Suppressor macrophage treated with lipopolysaccharide for 1 hour (primary cell): Measurements from ENCODE around the gene ERBB4.
"Not testable (repeated sequence)": the region's sequence is repeated elsewhere in the genome, so short reads cannot be mapped to it uniquely, and the experiment has no call there.

Source experiments
- DNase-seq, 3 donors: peaks; one replicate each; pipeline ENCODE4 v3.0.0-alpha.2; 2020 to 2022

The ERBB4 gene

DNA sequence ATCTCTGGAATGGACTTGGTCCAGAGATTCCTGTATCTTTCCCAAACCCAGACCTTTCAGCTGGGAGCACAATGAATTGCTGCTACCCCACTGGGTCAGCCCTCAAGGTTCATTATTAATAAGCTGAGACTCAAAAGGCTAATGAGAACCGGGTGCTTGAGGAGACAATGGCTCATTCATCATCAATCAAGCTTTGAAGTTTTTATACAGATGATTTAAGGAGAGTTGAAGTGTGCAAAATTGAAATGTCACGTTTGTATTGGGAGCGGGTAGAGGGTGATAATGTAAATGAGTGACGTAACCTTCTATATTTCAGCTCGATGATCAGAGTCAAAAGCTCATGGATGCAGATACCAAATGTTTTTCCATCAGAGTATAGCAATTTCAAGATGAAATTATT, 744.9 kb downstream of the ERBB4 start:
- DNase-seq, result no peak

DNA sequence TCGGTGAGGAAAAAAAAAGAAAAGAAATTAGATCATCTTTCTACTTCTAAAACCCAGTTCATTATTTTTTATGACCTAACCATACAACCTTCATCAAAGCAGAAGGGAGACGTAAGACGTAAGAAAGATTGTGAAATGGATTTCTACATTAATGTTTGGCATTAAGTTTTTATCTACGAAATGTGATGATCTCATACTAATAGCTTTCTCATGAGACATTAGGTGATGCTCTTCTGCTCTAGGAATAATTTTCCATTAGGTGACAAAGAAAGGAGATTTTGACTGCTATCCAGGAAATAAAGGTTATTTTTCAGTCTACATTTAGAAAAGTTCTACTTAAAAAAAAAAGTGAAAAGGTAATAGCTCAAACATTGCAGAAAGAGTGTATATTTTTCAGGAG, 748.6 kb downstream of the ERBB4 start:
- no peak for DNase-seq

DNA sequence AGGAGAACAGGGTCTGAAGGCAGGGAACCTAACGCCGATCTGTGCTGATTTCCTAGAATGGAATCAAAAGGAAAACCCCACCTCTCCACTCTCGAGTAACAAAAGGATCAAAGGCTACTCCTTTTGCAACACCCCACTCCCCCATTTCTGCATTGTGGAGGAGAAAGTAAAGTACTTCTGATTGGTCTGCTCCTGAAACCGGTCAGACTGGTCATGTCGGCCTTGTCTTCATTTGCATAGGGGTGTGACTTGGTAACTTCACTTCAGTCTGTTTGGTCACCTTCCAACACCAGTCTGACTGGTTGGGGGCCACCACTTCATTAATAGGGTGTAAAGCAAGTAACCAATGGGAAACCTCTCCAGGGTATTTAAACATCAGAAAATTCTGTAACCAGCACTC, 771.9 kb downstream of the ERBB4 start:
- no peak for DNase-seq

DNA sequence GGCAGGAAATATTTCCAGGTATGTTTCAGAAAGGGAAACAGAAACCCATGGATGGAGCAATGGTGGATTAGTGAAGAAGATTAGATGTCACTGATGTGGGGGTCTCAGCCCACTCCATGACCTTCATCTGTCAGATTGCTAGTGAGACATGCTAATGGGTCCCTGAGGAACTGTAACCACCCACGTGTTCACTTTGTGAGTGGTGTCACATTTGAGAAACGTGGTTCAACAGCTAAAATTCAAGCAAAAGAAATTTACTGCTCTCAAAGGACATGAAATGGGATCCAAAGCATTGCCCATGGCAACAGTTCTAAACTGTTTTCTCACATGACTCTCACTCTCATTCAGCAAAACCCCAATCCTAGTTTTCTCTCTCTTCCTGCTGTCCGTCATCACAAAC, 776.1 kb downstream of the ERBB4 start:
- DNase-seq, result no peak

DNA sequence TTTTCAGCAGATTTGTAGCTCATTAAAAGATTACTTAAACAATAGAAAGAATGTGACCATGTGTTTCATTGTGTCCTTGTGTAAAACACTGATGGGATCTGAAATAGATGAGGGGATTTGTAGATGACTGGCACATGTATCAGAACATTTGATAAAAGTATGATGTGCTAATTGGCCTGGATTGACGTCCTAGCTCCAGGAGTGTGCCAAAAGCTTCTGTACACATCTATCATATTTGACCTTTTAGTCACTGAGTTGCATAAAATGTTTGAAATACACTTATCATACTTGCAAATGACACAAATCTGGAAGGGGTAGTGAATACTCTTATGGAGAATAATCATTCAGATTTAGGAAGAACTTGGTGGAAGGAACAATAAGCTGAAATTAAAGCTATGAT, 778.5 kb downstream of the ERBB4 start:
- no peak for DNase-seq

DNA sequence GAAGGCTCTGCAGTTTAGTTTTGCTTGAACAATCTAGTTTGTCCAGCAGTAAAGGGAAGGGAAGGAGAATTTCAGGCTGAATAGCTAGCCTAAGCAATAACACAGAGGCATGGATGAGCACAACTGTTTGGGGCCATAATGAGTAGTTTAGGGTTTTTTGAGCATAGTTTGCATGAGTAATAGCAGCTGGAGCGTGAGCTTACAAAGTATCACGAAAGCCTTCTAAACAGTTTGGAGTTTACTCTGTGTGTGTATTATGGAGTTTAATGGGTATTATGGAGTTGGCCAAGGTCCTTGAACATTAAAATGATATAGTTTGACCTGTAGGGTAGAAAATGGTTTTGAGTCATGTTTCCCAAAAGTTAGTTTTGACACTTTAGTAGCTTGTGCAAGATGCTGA, 782.3 kb downstream of the ERBB4 start:
- no peak for DNase-seq

DNA sequence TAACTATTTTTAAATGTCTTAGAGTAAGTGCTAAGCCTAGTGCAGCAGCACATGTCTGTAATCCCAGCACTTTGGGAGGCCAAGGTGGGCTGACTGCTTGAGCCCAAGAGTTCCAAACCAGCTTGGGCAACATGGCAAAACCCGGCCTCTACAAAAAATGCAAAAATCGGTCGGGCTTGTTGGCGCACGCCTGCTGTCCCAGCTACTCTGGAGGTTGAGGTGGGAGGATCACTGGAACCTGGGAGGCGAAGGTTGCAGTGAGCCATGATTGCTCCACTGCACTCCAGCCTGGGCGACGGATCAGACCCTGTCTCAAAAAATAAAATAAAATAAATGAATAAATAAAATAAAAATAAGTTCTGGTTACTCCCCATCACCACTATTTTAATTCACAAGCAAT, 783.4 kb downstream of the ERBB4 start:
- no peak for DNase-seq

DNA sequence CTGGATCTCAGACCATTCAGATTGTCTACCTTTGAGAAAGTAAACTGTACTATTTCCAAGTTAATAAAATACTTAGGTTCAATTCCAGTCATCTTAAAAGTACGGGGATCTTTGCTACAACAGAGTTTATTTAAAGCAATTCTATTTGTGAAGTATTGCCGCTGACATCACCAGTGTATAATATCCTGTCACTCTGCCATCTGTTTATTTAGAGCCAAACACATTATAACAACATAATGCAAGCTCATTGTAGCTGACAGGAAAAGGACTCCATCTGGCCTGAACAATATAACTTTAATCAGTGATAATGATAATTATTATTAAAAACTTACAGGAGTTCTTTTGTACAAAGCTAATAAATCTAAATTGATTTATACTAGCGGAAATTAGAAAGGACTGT, 786.8 kb downstream of the ERBB4 start:
- DNase-seq, result no peak

DNA sequence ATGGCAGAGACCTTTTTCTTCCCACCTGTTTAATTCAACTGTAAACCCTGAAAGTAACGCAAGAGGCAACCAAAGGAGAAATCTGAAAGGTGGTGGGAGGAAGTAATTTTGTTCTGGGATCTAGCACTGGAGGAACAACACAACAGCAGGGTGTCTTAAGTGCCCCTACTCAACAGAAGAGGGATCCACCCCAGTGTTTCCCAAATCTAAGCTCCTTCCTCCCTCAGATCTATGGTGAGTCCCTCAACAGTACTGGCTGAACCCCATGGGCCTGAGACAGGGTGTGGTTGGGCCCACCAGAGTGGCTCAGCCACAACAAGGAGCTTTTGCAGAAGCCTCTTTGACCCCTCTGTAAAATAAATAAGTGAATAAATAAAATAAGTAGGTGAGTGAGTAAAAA, 790.3 kb downstream of the ERBB4 start:
- no peak for DNase-seq

DNA sequence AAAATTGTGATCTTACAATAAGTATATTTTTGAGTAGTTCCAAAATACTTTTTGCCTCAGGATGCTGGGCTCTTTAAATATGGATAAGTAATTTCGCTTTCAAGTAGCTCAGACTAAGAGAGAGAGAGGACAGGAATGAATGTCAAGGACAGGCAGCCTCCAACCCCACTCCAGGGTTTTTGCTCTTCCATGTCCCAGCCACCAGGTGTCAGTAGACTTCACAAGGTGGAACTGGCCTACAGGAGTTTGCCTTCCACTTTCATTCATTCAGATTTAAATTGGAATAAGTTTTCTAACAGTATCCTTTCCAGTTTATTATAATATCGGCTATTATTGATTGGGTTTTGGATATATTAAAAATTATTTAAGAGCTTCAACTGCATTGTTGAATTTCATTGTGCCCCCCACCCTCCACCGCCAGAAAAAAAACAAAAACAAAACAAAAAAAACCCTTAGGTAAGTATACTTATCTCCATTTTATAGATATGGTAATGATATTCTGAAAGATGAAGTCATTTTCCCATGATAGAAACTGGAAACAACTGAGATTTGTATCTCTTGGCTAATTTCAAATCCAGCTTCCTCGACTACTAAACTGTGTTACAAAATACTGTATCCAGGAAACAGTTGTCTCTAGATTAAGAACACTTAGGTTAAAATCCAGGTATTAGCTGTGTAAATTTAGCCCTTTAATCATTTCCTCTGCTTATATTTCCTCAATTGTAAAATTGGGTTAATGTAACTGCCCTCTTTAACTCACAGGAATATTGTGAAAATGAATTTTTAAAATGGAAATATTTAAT, 793.1 kb downstream of the ERBB4 start:
- DNase-seq, result peak; percentile 60 to 63 (median 62)

DNA sequence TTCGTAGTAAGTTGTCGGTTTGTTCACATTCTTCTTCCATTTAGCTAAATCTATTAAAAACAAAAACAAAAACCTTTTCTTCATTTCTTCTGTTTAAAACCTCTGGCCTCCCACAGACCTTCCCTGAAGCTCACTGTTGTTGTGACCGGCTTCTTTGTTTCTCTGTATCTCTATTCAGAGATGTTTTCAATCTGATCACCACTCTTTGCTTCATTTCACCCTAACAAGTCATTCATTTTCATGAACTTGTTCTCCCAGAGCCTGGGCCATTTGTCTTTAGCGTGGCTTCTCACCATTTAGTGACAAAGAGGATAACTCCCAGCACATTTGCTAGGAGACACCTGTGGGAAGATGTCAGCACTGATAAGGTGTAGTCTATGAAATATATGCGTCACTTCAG, 794.2 kb downstream of the ERBB4 start:
- DNase-seq, result no peak

DNA sequence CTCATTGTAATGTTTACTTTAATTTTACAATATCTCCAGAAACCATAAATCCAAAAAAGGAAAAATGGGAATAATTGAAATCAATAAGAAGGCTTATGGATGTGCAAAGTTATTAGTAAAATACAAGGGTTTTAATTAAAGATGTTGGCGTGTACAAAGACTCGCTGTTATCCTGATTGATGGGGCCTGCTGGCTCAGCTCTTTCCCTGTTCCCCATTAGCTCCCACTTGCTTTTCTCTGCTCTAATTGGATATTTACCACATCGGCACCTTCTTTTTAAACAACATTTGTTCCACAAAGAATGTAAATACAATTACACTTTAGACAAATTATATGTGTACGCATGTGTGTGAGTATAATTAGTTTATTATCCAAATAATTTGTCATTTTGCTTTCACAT, 796.6 kb downstream of the ERBB4 start:
- DNase-seq, result no peak

DNA sequence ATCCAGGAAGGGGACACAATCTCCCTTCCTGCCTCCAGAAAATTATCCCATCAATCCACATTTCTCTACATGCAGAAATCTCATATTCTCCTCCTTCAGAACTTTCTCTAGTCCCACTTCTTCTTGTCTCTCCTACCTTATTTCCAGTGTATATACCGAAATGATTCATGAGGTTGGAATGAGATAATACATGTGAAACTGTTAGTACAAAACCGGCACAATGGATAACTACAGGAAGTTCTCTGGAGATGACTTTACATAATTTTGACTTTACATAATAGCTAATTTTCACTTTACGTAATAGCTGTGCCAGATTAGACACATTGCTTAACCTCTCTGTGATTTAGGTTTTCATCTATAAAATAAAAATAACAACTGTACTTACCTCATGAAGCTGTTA, 801.3 kb downstream of the ERBB4 start:
- DNase-seq, result no peak

DNA sequence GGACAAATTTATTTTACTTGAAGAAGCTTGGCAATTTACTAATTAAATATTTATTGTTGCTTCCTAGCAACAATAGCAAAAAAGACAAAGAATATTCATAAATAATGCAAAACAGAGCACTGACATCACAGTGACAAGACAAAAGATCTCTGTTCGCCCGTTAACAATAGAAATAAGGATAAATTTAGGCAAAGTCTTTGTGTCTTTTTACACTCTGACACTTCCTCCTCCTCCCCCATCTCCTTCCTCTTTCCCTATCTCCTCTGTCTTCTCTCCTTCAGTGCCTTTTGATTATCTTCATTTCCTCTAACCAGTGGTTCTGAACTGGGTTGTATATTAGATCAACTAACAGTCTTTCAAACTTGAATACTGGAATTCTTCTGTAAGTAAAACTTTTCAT, 808.4 kb downstream of the ERBB4 start:
- no peak for DNase-seq

DNA sequence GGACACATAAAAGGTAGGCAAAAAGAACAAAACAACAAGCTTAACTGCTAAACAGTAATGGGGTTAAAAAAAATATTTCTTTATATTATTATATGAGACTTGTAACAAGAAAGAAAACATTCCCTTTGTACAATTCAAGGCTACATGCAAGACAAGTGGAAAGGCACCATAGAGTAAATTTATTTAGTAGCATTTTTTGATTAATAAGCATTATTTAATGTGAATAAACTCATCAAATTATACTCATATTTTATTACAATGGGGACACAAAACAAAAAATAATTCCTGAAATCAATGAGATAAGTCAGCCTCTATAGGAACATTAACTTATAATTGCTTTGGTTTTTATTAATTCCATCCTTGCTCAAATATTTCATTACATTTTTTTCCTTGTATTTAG, 809.2 kb downstream of the ERBB4 start:
- DNase-seq, result no peak

DNA sequence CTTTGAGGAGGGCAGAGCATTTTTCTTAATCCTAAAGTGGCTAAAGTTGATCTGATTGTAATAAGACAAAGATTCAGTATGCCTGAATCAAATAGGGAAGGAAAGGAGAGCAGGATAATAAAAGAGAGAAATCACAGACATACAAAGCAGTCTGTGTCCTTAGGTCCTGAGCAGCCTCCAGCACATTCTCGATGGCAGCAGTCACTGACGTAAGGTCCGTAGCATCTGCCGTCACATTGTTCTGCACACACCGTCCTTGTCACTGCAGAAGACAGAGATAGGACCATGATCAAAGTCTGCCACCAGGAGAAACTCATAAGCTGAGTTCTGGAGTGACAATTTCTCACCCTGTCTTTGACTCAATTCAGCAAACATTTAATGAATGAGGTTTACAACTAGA, 813.7 kb downstream of the ERBB4 start:
- no peak for DNase-seq

DNA sequence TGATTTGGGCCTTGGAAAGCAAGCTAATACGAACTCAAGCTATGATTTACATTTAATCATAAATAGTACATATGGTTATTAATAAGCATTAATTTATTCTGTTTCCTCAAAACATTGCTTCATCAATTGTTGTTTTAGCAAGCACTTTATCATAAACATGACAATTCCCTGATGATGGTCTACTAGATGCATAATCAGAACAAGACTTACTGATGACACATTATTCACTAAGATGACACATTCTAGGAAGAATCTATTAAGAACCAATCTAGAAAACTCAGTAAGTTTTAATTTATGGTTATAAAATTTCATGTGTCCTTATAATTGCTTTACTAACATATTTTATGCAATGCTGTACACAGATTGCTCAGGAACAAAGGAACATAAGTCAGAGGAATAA, 815.2 kb downstream of the ERBB4 start:
- DNase-seq, result no peak

DNA sequence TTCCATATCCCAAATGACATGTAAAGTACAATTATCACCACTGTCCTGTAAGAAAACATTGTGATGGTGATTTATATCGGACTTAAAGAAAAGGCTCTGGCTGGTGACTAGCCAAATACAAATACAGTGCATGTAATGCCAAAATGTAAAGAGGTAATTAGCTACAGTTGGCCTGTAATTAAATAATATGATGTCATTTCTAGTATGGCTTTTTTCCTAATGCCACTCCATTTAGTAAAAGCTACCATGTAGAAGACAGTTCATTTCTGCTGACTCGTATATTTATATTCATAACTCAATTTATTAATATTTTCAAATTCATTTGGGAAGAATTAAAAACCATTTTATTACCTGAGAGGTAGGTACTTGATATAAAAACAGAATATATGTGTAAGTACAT, 815.7 kb downstream of the ERBB4 start:
- no peak for DNase-seq

DNA sequence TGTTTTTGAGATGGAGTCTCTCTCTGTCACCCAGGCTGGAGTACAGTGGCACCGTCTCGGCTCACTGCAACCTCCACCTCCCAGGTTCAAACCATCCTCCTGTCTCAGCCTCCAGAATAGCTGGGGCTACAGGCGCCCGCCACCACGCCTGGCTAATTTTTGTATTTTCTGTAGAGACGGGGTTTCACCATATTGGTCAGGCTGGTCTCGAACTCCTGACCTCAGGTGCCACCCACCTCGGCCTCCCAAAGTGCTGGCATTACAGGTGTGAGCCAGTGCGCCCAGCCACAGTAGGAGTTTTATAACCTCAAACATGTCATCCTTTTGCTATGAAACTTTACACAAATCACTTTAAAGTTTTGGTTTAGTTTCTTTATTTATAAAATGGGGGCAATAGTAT, 816.7 kb downstream of the ERBB4 start:
- not testable (repeated sequence) for DNase-seq

DNA sequence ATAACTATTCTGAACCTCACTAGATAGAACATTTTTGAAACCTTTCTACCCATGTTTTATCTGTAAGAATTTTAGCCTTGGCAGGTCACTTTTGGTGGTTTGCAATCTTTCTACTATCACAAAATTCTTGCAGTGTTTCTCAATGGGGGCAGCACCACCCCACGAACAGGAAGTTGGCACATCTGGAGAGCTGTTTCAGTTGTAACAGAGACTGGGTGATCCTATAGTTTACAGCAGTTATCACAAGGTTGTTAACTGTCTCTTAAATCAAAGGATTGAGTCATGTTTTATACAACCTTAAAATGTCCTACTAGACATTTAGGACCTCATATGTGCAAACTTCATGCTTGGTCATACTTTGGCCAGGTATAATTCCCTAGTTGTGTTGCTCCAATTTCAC, 829.2 kb downstream of the ERBB4 start:
- DNase-seq, result peak in 1 of 3 donors; percentile 1

DNA sequence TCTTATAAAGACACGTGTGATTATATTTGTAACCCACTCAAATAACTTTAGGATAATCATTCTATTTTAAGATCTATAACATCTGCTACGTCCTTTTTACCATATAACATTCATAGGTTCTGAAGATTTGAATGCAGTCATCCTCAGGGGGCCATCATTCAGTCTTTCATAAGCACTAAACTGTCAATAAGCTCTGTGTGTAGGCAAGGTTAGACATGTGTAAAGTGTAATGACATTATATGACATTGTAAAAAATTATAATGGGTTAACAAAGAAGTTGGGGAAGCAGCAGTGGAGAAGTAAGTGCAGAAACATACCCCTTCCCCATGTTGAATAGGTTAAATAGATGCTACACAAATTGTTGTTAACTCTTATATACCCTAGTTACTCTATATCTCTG, 845.9 kb downstream of the ERBB4 start:
- DNase-seq, result no peak

DNA sequence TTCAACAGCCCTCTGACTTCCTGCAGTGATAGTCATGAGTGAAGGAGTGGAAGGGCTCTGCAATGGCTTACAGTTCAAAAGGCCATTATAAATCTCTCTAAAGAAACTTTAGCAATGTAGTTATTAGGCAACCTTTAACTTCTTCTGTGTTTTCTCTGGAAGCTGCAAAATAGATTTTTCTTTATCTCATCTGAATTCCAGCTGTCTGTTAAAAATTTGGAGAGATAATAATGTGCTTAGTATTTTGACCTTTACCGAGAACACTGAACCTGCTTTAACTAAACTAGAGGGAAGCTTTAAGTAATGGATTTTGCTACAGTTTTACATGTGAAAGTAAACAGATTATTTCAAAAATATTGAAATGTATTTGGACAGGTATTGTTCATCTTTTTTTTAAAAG, 847.9 kb downstream of the ERBB4 start:
- DNase-seq, result no peak

DNA sequence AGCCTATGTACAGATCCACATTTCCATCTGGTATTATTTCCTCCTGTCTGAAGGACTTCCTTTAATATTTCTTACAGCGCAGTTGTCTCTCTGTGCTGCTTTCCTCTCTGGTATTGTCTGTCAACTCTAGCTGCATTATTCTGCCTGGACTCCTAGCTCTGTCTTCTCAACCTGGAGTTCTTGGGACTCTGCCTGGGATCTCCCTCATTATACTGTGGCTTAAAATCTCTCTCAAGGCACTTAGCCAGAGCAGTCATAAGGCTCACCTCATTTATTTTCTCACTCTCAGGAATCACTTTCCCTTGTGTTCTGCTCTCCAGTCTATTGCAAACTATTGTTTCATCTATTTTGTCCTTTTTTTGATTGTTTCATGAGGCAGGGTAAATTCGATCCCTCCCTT, 850.4 kb downstream of the ERBB4 start:
- no peak for DNase-seq

DNA sequence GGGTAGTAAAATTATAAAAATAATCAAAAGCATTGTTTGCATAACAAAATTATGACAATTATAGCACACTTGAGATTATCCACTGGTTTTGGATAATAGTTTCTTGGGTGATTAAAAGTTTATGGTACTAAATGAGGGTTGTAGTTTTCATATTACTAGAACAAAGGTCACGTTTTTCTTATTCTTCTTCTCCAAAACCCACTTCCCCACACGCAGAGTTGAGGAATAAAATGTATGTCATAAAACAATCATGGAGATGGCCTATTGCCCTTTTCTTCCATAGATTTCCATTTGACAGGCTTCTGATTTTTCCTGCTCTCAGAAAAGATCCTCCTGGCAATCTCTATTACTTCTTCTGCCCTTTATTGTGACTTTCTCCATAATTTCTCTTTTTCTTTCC, 863.9 kb downstream of the ERBB4 start:
- DNase-seq, result no peak

DNA sequence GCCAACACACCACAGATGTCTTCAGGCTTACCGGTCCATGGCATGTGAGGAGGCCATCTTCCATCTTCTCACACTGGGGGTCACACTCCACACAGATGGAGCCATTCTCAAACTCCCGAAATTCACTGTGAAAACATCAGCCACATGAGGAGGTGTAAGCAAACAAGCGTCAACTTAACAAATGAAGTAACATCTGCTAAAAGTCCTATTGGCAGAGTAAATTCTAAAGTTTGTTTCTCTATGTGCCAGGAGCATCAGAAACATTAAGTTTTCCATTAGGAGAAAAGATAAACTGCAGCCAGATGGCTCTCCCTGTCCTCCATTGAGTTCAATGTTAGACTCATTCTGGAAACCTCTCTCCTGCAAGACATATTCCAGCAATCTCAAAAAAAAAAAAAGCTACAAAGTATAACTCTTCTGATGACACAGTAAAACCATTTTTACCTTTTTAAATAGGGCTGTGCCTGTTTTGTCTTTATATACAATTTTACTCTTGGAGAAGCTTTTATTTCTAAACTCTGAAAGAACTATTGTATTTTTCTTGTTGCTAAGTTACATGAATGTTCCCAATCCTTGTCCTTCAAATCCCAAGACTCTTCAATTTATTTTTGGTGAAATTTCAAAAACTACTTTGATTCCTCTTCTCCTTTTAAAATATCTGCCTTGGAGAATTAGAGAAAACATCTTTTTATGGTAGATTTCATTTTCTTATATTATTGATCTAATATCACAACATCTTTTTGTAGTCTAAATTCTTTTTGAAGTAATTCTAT, 865.3 kb downstream of the ERBB4 start:
- no peak for DNase-seq
